Tracheal epithelial cell (primary cell): Measurements from ENCODE around the gene EPC2. TPM values are rescaled to one million over a fixed set of nuclear protein-coding genes. Genes with fewer than 3 reads are reported as not detected.

Experiments used
- total RNA-seq: library from RNA; depleted of rRNA; stranded (reverse); fragments of >200 nt; gene quantifications from 2 replicates; pipeline ENCODE4 v1.2.1, GENCODE V29; 2014

Gene EPC2
- total RNA-seq, result 9.2 and 10.2 TPM in 2 replicates

GRCh38 chr2:148643998-148644882, at the start of gene EPC2:
EPC2 (plus strand) TSS chr2:148644751; CDS start chr2:148645018, 267 bp downstream.

Other genes with a start within 250 kb of the EPC2 start
- gene KIF5C, start 230.5 kb downstream of the EPC2 start, total RNA-seq, result 0.24 TPM in 1 of 2 replicates, not detected in the other